ENCODE measurements around the gene C14orf119. TPM values are rescaled to one million over a fixed set of nuclear protein-coding genes. Genes with fewer than 3 reads are reported as not detected.

The C14orf119 gene
- total RNA-seq, 2 experiments from 2014 or later, result 46.0 to 47.0 TPM

DNA sequence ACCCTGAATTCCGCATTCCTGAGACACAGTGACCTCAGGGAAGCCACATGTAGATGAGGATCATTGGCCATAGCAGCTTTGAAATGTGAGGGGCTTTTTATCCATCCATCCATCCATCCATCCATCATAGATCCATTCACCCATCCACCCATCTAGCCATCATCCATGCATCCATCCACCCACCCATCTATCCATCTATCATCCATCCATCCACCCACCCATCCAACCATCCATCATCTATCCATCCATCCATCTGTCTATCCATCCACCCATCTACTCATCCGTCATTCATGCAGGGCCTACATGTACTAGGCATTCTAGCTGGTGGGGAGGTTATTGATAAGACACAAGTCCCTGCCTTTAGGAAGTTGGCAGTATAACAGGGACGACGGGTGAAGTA lies 51.7 kb downstream of the C14orf119 start:
- ChIA-PET CTCF (no interaction called here), POLR2A (no interaction called here)
- Mint-ChIP-seq H3K9me3 (ENCODE audit: insufficient read depth) (no peaks in the 10 kb centered on the region), H3K27me3 (ENCODE audit: low read depth) (peaks cover 2% of the 10 kb centered on the region), H3K27ac (no peak overlapping the region), H3K4me1 (ENCODE audit: low read depth) (no peaks in the 10 kb centered on the region), H3K36me3 (ENCODE audit: low read depth) (no peaks in the 10 kb centered on the region), H3K4me3 (no peak overlapping the region)
- ATAC-seq (no peak), DNase-seq (no peak)

GRCh38 chr14:23147676-23148075 lies 52.4 kb downstream of the C14orf119 start:
- CTCF ChIA-PET, result no interaction called here
- ATAC-seq (no peak), DNase-seq (no peak)
- Mint-ChIP-seq H3K27me3 (ENCODE audit: low read depth) (peaks cover 2% of the 10 kb centered on the region), H3K27ac (no peak overlapping the region), H3K4me3 (no peak overlapping the region), H3K36me3 (ENCODE audit: low read depth) (no peaks in the 10 kb centered on the region), H3K4me1 (ENCODE audit: low read depth) (no peaks in the 10 kb centered on the region), H3K9me3 (ENCODE audit: insufficient read depth) (no peaks in the 10 kb centered on the region)
- POLR2A ChIA-PET, result no interaction called here

GRCh38 chr14:23148591-23149249 lies 53.4 kb downstream of the C14orf119 start:
- no peak for DNase-seq
- Mint-ChIP-seq H3K9me3 (ENCODE audit: insufficient read depth) (no peaks in the 10 kb centered on the region), H3K4me3 (no peak overlapping the region), H3K27ac (no peak overlapping the region), H3K36me3 (ENCODE audit: low read depth) (no peaks in the 10 kb centered on the region), H3K27me3 (ENCODE audit: low read depth) (peaks cover 2% of the 10 kb centered on the region), H3K4me1 (ENCODE audit: low read depth) (no peaks in the 10 kb centered on the region)
- ChIA-PET CTCF (interaction anchor here (1.6 kb wide), 1 partner anchor 38 kb away, joined by 4 read pairs; no protein-coding TSS in a partner anchor), POLR2A (no interaction called here)
- no peak for ATAC-seq

- H3K4me3 Mint-ChIP-seq, result no peak overlapping the region
- H3K9me3 Mint-ChIP-seq (ENCODE audit: insufficient read depth), result no peaks in the 10 kb centered on the region
- POLR2A ChIA-PET, result no interaction called here
- no peak for DNase-seq
- H3K27ac Mint-ChIP-seq, result no peak overlapping the region
- peaks cover 2% of the 10 kb centered on the region for H3K27me3 Mint-ChIP-seq (ENCODE audit: low read depth)
- CTCF ChIA-PET, result interaction anchor here (1.1 to 1.6 kb wide), 2 partner anchors 29 to 37 kb away, joined by 4 to 6 read pairs; no protein-coding TSS in a partner anchor
- peaks cover 3% of the 10 kb centered on the region for H3K4me1 Mint-ChIP-seq (ENCODE audit: low read depth)
- ATAC-seq, result no peak
- no peaks in the 10 kb centered on the region for H3K36me3 Mint-ChIP-seq (ENCODE audit: low read depth)
These were observed 54.4 kb downstream of the C14orf119 start for GRCh38 chr14:23149745-23150144.

Other genes with a start within 250 kb of the C14orf119 start
- gene LRP10, start 223.8 kb upstream of the C14orf119 start, total RNA-seq, result 10 to 100 TPM; 37.1 to 40.7 TPM
- under 1 TPM; 0.21 to 0.61 TPM for gene REM2, start 212.3 kb upstream of the C14orf119 start, total RNA-seq
- 10 to 100 TPM; 77.1 to 81.2 TPM for gene RBM23, start 176.4 kb upstream of the C14orf119 start, total RNA-seq
- gene PRMT5, start 166.1 kb upstream of the C14orf119 start, total RNA-seq, result 10 to 100 TPM; 55.5 to 64.9 TPM
- gene HAUS4, start 138.4 kb upstream of the C14orf119 start, total RNA-seq, result 10 to 100 TPM; 74.7 to 79.1 TPM
- 1 to 10 TPM in 1 of 2 experiments, under 1 TPM in 1; 0.74 to 1.4 TPM for gene AJUBA, start 113.0 kb upstream of the C14orf119 start, total RNA-seq
- gene C14orf93, start 85.4 kb upstream of the C14orf119 start, total RNA-seq, result 1 to 10 TPM; 7.8 to 9.0 TPM
- 10 to 100 TPM; 64.5 to 74.5 TPM for gene PSMB5, start 60.6 kb upstream of the C14orf119 start, total RNA-seq
- gene PSMB11, start 53.3 kb upstream of the C14orf119 start, total RNA-seq, result not detected
- 1 to 10 TPM; 1.6 to 1.8 TPM for gene CDH24, start 38.0 kb upstream of the C14orf119 start, total RNA-seq
- gene ACIN1, start 369 bp upstream of the C14orf119 start, total RNA-seq, result 100 to 1,000 TPM; 161 to 177 TPM
- not detected for gene CIROP, start 9.5 kb downstream of the C14orf119 start, total RNA-seq
- gene CEBPE, start 23.8 kb downstream of the C14orf119 start, total RNA-seq, result under 1 TPM; 0.50 to 0.92 TPM
- gene SLC7A8, start 88.2 kb downstream of the C14orf119 start, total RNA-seq, result under 1 TPM; 0.24 to 0.57 TPM
- gene RNF212B, start 142.4 kb downstream of the C14orf119 start, total RNA-seq, result not detected
- gene HOMEZ, start 190.6 kb downstream of the C14orf119 start, total RNA-seq, result 1 to 10 TPM; 7.8 to 9.2 TPM
- gene PPP1R3E, start 207.4 kb downstream of the C14orf119 start, total RNA-seq, result 10 to 100 TPM; 22.6 to 28.3 TPM
- 1 to 10 TPM; 2.2 to 2.9 TPM for gene BCL2L2, start 211.3 kb downstream of the C14orf119 start, total RNA-seq
- gene PABPN1, start 226.0 kb downstream of the C14orf119 start, total RNA-seq, result 100 to 1,000 TPM; 200 to 210 TPM